ENCODE measurements around the gene NUDT6.
A peak's percentile ranks its signal among the peaks of the same experiment; 100 is the strongest.

NUDT6 gene

DNA sequence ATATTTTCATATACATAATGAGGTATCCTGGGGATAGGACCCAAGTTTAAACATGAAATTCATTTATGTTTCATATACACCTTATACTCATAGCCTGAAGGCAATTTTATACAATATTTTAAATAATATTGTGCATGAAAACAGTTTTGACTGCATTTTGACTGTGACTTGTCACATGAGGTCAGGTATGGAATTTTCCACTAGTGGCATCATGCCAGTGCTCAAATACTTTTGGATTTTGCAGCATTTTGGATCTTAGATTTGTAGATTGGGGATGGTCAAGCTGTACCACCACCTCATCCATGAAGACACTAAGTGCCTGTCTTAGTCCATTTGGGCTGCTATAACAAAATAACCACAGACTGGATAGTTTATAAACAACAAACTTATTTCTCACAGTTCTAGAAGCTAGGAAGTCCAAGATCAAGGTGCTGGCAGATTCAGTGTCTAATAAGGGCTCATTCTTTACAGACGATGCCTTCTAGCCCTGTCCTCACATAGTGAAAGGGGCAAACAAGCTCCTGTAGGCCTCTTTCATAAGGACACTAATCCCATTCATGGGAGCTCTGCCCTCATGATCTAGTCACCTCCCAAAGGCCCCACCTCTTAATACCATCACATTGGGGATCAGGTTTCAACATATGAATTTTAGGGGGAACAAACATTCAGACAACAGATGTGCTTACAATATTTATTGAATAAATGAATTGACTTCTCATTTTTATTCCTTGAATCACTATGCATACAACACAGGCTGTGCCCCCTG is 9.4 kb downstream of the NUDT6 start:
- DNase-seq: no peak

DNA sequence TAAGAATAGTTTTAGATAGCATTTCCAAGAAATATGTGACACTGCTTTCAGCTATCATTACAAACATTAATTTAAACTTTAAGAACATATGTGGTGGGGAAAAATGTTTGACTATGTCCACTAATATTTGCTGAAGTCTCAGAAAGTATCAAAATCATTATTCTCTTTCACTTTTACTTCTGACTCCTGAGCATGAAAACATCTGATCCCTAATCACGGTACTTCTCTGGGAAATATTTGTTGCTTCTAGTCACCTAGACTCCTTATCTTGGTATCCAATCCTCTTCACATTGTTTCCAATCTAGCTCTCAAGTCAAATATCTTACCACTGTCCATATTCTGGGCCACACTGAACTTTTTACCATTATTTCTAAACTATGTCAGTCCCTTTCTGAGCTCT is 10.8 kb downstream of the NUDT6 start:
- no peak for DNase-seq

DNA sequence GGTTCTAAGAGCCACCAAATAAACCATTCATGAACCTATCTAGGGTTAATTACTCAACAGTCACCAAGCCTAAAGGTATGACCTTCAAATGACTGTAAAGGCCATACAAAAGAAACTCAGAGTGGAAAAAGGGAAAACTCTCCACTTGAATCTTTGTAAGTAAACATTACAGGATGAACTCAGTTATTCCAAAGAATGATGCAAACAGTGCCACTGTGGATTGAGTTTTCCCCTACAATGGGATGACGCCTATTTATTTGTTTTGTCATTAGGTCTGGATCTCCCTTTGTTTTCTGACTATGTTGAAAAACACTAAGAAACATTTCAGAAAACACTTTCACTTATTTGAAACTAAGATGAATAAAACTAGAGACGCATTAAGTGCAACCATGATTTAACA is 12.7 kb downstream of the NUDT6 start:
- no peak for DNase-seq

DNA sequence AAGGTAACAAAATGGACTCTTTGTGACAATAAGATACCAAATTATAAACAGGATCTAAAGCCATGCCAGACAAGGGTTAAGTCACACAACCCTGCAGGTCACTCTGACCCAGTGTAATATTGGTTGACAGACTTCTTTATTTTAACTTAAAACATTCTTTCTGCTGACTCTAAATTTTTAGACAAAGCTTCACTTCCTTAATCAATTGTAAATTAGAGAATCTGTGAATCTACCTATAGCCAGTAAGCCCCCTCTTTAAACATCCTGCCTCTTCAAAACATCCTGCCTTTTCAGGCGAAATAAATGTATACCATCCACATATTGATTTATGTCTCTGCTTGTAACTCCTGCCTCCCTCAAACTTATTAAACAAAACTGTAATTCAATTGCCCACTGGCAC is 14.2 kb downstream of the NUDT6 start:
- no peak for DNase-seq

DNA sequence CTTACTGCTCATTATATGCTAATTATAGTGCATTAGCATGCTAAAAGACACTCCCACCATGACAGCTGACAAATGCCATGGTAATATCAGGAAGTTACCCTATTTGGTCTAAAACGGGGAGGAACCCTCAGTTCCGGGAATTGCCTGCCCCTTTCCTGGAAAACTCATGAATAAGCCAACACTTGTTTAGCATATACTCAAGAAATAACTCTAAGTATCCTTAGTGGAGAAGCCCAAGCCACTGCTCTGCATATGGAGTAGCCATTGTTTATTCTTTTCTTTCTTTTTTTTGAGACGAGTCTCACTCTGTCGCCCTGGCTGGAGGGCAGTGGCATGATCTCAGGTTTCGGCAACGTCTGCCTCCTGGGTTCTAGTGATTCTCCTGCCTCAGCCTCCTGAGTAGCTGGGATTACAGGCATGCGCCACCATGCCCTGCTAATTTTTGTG is 15.5 kb downstream of the NUDT6 start:
- no peak for DNase-seq

DNA sequence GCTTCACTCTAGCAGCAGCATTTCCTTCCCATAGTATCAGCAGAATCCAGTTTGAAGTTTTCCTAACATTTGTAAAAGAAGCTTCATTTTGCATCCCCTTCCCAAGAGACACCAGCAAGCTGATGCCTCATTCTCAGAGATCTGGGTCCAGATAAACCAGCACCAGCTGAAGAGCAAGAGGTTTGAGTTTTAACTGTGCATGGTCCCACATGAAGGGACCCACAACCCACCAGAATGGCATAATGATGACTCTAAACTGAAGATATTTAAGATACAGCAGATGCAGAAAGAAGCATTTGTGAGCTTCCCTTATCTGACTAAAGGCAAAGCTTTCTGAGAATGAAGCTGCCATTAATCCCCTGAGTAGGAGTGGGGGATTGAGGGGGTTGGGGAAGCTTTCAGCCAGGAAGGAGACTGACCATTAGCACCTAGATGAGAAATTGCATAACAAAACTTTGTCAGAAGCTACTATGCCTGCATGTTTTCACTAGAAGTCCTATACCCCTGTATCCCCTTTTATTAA is 18.6 kb downstream of the NUDT6 start:
- no peak for DNase-seq

DNA sequence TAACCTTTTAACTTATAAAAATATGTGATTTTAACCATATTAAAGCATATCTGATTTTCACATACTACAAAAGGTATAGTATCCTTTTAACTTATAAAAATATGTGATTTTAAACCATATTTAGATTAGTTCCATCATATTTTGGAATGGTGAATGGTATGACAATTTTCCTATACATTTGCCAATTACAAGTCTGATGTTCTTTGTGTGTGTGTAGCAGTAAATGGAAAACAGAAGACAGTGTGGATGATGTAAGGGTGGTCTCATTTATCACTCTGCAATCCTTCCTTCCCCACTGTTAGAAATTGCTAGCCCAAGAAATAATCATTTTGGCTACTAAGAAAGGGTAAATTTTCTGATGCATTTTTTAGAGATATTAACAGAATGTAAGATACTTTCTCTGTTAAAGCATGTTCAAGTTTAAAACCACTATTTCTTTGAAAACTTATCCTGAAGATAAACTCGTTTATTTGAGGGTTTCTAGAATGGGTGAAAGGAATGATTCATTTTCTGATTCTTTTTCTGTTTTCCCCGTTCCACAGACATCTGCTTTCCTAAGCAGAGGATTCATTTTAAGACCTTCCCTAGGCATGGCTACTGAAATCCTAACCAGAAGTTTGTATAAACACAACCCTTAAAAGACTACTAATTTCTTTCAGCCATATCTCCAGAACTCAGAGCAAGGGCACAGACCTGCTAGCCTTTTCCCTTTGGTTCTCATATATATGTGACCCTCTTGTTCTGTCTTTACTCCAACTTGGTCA is 21.0 kb downstream of the NUDT6 start:
- DNase-seq: no peak

DNA sequence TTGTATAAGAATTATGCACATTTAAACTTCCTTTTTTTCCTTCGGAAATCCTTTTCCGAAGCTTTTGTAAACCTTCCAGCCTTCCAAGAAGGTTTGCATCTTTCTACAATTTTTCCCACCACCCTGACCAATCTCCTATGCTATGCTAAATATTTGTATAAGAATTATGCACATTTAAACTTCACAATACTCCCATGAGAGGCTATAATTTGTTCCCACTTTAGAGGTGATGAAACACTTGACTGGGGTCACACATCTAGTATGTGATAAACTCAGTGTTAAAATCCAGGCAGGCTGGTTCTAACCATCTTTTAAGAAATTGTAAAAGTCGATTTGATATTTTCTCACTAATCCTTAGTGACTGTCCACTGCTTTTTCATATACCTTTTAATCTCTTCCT is 22.1 kb downstream of the NUDT6 start:
- no peak for DNase-seq

DNA sequence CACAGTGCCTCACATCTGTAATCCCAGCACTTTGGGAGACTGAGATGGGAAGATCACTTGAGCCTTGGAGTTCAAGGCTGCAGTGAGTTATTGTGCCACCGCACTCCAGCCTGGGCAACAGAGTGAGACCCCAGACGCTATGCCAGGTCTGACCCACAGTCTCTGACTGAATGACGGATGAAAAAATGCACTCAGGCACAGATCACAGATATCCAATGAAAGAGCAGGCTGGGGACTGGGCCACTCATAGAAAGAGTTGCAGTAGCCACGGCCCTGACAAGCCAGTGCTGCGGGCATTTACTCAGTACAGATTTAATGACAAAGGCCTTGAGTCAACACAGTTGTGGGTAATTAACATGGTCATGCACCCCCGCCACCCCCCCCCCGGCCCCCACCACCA is 22.7 kb downstream of the NUDT6 start:
- DNase-seq: no peak

DNA sequence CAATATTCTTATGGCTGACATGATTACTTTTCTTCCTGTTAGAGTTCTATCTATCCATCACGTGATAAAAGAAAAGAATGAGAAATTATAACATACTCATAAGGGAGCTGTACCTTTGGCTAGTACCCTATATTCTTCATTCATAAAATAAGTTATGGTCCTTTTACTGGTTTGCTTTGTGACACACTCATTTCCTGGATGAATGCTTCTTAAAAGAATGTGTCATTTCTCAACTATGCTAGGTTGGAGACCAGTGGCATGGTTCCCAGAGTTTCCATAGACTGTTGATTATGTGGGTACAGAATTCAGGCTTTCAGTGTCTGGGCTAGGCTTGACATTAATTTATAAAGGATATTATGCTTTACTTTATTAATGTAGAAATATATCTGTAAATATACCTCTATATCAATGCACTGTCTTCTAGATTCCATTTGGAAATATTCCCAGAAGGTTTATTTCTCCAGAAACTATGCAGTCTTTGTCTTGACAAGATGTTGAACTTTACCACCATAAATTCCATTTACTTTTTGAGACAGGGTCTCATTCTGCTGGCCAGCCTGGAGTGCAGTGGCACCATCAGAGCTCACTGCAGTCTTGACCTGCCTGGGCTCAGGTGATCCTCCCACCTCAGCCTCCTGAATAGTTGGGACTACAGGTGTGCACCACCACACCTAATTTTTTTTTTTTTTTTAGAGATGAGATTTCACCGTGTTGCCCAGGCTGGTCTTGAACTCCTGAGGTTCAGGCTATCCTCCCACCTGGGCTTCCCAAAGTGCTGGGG is 23.8 kb downstream of the NUDT6 start:
- peak in 1 of 2 experiments; percentile 46 for DNase-seq

DNA sequence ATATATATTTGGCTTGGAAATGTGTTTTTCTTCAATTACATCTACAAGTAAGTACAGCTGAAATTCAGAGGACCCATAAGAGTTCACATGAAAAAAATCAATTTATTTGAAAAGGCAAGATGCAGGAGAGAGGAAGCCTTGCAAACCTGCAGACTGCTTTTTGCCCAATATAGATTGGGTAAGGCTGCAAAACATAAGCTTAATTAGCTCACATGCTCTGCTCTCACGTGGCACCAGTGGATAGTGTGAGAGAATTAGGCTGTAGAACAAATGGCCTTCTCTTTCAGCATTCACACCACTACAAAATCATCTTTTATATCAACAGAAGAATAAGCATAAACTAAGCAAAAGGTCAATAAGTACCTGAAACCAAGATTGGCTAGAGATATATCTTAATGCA is 26.1 kb downstream of the NUDT6 start:
- DNase-seq: no peak

DNA sequence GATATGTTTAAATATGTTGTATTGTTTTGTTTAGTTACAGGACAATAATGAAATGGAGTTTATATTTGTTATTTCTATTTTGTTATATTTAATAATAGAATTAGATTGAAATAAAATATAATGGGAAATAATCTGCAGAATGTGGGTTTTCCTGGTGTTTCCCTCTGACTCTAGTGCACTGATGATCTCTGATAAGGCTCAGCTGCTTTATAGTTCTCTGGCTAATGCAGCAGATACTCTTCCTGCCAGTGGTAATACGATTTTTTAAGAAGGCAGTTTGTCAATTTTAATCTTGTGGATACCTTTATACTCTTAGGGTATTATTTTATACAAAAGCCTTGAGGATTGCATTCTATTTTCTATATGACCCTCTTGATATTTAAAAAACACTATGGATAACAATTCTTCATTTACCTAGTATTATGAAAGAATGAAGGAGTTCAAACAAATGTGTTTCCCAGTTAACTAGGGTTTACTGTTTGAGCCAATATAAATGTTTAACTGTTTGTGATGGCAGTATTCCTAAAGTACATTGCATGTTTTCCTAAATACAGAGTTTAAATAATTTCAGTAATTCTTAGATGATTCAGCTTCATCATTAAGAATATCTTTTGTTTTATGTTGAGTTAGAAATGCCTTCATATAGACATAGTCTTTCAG is 26.9 kb downstream of the NUDT6 start:
- DNase-seq: no peak

DNA sequence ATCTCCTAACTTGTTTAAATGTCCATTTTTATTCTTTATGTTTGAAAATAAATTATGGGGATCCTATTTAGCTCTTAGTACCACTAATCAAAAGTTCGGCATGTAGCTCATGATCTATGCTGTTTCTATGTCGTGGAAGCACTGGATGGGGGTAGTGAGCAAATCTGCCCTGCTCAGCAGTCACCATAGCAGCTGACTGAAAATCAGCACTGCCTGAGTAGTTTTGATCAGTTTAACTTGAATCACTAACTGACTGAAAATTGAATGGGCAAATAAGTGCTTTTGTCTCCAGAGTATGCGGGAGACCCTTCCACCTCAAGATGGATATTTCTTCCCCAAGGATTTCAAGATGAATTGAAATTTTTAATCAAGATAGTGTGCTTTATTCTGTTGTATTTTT is 27.6 kb downstream of the NUDT6 start:
- no peak for DNase-seq

DNA sequence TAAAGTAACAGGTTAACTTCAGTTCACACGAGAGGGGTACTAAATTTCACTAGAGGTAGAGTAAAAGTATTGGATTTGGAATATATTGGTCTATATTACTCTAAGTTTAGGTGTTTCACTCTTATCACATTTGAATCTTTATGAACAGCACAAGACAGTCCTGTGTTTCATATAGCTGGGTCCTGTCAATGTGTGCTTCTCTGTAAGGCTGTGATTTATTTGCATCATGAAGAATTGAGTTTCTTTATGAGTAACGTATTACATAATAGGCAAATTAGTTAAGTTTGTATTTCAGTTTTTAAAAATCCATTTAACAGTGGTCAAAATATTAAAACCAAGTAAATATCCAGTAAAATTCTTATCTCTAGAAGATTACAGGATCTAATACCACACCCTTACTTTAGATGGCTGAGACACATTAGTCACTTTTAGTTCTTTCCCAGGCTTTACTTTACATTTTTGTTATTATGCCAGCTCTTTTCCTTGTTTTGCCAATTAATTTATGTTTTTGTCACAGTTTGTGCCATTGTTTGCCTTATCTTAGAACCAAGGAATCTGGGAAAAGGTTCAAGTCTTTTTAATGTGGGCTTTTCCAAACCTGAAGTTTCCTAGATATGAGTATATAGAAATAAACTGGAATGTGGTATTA is 32.1 kb downstream of the NUDT6 start:
- no peak for DNase-seq

DNA sequence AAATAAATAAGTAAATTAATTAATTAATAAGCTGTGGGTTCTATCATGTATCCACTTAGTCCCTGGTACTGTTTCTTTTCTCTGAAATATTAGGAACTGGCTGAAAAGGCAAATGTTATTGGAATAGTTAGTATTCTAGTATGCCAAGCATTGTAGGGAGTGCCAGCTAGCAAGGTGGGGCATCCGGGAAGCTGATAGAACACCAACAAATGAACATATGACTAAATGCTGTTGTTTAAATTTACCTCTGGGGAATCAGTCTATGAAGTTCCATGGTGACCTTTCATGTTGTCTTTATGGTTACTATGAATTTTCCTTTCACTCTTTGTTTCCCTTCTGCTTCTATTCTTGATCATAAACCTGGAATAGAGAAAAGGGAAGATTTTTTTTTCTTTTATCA is 32.7 kb downstream of the NUDT6 start:
- DNase-seq: no peak

DNA sequence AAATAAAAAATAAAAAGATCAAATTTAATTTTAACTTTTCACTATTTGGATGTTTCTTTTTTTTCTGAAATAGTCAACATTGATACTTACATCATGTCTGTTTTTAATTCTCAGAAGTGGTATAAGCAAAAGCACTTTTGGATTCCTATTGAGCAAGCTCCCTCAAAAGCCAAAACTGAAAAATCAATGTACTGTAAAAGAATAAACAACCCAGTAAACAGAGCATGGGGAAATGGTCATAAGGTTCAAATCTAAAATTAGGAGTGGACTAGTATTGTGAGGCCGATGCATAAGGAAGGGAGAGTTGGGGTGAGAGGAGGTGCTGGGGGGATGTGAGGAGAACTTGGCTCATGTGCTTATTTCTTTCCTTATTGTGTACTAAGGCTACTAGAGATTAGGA is 37.9 kb downstream of the NUDT6 start:
- DNase-seq: no peak

DNA sequence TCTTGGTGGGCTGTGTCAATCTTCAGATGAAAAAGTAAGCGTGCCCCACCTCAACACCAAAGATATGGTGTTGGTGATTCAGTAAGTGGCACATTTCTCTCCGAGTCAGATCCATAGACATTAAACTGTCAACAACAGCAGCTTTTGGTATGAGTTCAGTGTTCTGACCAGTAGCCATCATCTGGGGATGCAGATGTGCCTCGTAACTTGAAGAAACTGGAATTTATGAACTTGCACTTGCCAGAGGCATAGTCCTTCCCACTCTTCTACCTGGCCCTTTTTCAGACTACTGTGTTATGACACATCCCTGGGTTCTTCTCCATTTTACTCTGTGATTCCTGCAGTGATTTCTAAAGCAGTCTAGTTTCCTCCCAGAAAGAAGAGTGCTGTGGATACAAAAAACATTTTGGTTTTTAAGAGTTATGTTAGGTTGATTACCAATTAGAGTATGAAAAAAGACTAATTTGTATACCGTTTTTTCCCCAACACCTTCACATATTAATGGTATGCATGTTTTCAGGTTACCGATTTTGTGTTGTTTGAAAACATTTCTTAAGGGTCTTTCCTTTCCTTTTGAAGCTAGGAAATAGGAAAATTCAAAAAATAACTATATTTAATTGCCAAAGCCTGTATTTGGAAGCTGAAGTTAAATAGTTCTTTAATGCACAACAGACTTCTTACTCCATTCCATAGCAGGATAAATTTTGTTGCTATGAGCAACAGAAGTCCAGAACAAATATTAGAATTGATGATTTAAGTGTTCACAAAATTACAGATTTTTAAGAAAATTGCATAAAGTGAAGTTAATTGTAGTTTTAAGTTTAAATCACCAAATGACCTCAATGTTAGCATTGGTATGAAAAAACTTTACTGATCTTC is 39.3 kb downstream of the NUDT6 start:
- DNase-seq: no peak

DNA sequence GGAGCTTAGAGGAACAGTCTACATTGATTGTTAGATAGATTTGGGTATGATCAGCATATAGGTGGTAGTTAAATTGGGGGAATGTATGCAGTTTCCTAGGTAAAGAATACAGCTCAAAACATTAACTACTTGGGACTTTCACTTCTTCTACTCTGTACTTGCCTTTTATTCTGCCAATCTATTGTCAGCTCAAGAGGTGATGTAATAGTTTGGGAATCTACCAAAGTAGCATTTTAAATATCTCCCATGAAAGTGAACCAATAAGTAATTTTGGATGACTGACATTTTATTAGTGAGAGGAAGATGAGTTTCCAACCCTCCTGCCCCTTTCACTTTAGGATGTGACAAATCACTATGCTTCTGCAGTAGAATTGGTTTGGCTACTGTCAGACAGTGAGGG is 43.4 kb downstream of the NUDT6 start:
- DNase-seq: no peak

DNA sequence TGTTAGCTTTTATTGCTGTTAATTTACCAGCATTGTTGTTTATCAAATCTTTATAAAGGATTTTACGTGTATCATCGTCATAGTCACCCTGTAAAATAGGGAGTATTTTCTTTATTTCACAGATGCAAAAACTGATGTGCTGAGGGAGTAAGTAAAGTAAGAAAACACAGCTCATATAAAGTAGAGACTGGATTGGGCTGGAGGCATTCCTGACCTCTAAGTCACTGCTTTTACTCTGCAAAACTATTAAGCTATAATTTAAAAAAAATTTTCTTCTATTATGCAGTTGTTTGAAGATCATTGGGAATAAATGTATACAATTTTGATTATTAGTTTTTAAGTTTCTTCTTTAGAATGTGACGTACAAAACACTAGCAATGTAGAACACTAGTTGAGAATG is 45.9 kb downstream of the NUDT6 start:
- DNase-seq: no peak

DNA sequence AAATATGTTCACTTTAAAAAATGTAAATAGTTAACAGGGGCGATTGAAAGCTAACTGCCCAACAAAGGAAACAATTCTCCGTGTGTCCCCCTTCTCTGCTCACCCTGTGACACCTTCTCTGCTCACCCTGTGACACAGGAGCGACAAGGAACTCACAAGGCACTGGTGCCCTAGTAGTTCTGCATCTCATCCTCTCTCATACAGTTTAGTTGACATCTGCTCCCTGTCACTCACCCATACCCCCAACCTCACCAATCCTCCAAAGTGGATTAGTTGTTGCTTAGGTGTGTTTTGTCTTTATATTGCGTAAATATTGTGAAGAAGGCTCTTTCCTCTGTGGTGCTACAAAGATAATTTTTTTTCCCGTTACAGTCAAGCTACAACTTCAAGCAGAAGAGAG is 46.4 kb downstream of the NUDT6 start:
- no peak for DNase-seq

DNA sequence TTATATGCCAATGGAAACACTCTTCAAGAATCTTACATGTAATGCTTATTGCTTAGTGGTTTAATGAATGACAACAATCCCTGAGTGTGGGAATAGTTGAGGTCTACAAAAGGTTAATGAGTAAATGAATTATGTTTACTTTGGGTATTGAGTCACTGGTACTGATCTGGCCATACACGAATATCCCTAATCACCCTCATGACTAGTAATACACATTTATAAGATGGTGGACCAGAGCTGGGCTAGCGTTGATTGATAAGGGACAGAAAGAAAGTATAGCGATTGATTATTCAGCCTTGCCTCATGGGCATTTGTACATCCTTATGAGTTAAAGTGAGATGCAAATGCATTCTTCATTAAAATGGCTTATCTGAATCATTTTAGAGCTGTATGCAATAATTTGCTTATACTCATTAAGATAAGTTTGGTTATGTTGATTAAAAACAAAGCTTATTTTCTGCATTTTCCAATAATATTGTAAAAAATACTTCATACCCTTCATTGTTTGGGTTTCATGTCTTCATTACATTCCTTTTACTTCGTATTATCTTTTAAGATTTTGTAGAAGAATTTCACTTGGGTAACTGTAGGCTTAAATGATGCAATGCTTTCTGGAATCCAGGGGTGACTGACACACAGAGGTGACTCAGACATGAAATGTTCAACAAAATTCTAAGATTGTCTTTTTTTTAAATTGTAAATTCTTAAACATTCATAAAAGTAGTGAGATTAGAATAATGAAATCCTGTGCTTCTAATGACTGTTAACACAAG is 48.4 kb downstream of the NUDT6 start:
- no peak for DNase-seq

Data from NCI-H446 (cell line).